ENCODE data around the gene POLR3B. TPM values are rescaled to one million over a fixed set of nuclear protein-coding genes. Genes with fewer than 3 reads are reported as not detected.

Gene POLR3B
- total RNA-seq, 4 donors from 2014 or later = 5.1 to 10.7 (median 7.4) TPM

GRCh38 chr12:106344131-106344530, 13.4 kb upstream of the POLR3B start:
- TF ChIP-seq, protein P1, sequence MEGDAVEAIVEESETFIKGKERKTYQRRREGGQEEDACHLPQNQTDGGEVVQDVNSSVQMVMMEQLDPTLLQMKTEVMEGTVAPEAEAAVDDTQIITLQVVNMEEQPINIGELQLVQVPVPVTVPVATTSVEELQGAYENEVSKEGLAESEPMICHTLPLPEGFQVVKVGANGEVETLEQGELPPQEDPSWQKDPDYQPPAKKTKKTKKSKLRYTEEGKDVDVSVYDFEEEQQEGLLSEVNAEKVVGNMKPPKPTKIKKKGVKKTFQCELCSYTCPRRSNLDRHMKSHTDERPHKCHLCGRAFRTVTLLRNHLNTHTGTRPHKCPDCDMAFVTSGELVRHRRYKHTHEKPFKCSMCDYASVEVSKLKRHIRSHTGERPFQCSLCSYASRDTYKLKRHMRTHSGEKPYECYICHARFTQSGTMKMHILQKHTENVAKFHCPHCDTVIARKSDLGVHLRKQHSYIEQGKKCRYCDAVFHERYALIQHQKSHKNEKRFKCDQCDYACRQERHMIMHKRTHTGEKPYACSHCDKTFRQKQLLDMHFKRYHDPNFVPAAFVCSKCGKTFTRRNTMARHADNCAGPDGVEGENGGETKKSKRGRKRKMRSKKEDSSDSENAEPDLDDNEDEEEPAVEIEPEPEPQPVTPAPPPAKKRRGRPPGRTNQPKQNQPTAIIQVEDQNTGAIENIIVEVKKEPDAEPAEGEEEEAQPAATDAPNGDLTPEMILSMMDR (IDR thresholded peaks at IDR 0.05) = no peak
- TF ChIP-seq POLR2A (IDR thresholded peaks at IDR 0.05) = no peak
- Histone ChIP-seq H3K36me3 (peaks cover 0 to 20% (median 0%) of the 10 kb centered on the region in 3 donors), H3K4me1 (peaks cover 0 to 21% (median 0%) of the 10 kb centered on the region in 4 donors), H3K27me3 (no peaks in the 10 kb centered on the region), H3K4me3 (no peak overlapping the region), H3K9me3 (no peaks in the 10 kb centered on the region), H3K27ac (peak overlapping the region in 1 of 4 donors; percentile 46)
- no peak for DNase-seq

DNA sequence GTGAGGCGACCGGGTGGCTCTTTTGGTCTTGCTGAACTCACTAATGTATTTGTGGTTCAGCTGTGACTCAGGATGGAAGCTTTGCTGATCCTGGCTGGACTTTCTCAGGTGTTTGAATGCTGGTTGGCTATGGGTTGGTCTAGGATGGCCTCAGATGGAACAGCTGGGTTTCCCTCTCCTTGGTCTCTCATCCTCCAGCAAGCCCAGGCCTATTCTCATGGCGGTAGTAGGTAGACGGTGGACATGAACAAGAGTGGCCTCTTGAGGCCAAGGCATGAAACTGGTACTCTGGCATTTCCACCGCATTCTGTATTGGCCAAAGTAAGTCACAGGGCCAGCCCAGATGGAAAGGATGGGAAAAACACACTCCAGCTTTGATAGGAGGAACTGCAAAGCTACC, 11.8 kb upstream of the POLR3B start:
- Histone ChIP-seq H3K9me3 (no peaks in the 10 kb centered on the region), H3K27me3 (no peaks in the 10 kb centered on the region), H3K4me1 (peaks cover 0 to 21% (median 0%) of the 10 kb centered on the region in 4 donors), H3K4me3 (no peak overlapping the region), H3K27ac (no peak overlapping the region), H3K36me3 (peaks cover 0 to 20% (median 0%) of the 10 kb centered on the region in 3 donors)
- TF ChIP-seq, protein P1 (IDR thresholded peaks at IDR 0.05) = peak in 4 of 6 experiments; percentile 13 to 63 (median 58)
- TF ChIP-seq POLR2A (IDR thresholded peaks at IDR 0.05) = no peak
- DNase-seq = peak in 1 of 3 donors; percentile 50

GRCh38 chr12:106348411-106348810, 9.1 kb upstream of the POLR3B start:
- TF ChIP-seq, protein P1 (IDR thresholded peaks at IDR 0.05) = no peak
- TF ChIP-seq POLR2A (IDR thresholded peaks at IDR 0.05) = no peak
- H3K4me1 ChIP-seq = peaks cover 0 to 6% (median 0%) of the 10 kb centered on the region in 4 donors
- no peaks in the 10 kb centered on the region for H3K9me3 ChIP-seq
- H3K27me3 ChIP-seq = no peaks in the 10 kb centered on the region
- H3K27ac ChIP-seq = no peak overlapping the region
- no peak overlapping the region for H3K4me3 ChIP-seq
- DNase-seq = no peak
- peaks cover 0 to 20% (median 0%) of the 10 kb centered on the region in 3 donors for H3K36me3 ChIP-seq

GRCh38 chr12:106353175-106353574, 4.4 kb upstream of the POLR3B start:
- no peak overlapping the region for H3K4me3 ChIP-seq
- DNase-seq = no peak
- no peak for TF ChIP-seq POLR2A (IDR thresholded peaks at IDR 0.05)
- TF ChIP-seq, protein P1 (IDR thresholded peaks at IDR 0.05) = no peak

GRCh38 chr12:106358396-106359241, 1.1 kb downstream of the POLR3B start:
- no peaks in the 10 kb centered on the region for H3K27me3 ChIP-seq
- no peaks in the 10 kb centered on the region for H3K36me3 ChIP-seq
- H3K27ac ChIP-seq = peak overlapping the region; percentile 82 to 94 (median 91)
- H3K4me3 ChIP-seq = peak overlapping the region; percentile 58 to 80 (median 70)
- DNase-seq = peak in 1 of 3 donors; percentile 50
- H3K4me1 ChIP-seq = peaks cover 0 to 23% (median 3%) of the 10 kb centered on the region in 4 donors
- no peaks in the 10 kb centered on the region for H3K9me3 ChIP-seq
- TF ChIP-seq, protein P1 (IDR thresholded peaks at IDR 0.05) = no peak
- no peak for TF ChIP-seq POLR2A (IDR thresholded peaks at IDR 0.05)

More at GRCh38 chr12:106353175-106353574, 4.4 kb upstream of the POLR3B start:
- Histone ChIP-seq H3K27me3 (no peaks in the 10 kb centered on the region), H3K36me3 (peaks cover 0 to under 1% (median 0%) of the 10 kb centered on the region in 3 donors), H3K27ac (no peak overlapping the region), H3K9me3 (no peaks in the 10 kb centered on the region), H3K4me1 (peaks cover 0 to 8% (median 0%) of the 10 kb centered on the region in 4 donors)
